Measurements from ENCODE around the gene HEY2.
"Not testable (repeated sequence)": the region's sequence is repeated elsewhere in the genome, so short reads cannot be mapped to it uniquely, and the experiment has no call there.

HEY2 gene

GRCh38 chr6:125765944-125766343, 16.5 kb downstream of the HEY2 start:
- no peak overlapping the region for H3K4me3 ChIP-seq (replicated peaks in 1 of 2; ENCODE audit: low read depth in 2 of 2, low read length in 2 of 2)
- no peak for DNase-seq (ENCODE audit: low read depth in 2 of 2)
- no peak for TF ChIP-seq CTCF (IDR thresholded peaks at IDR 0.05; ENCODE audit: low read depth, low read length)

- no peak for DNase-seq (ENCODE audit: low read depth in 2 of 2)
- H3K4me3 ChIP-seq (replicated peaks in 1 of 2; ENCODE audit: low read depth in 2 of 2, low read length in 2 of 2), result no peak overlapping the region
- no peak for TF ChIP-seq CTCF (IDR thresholded peaks at IDR 0.05; ENCODE audit: low read depth, low read length)
Observed at GRCh38 chr6:125766641-125767040, 17.2 kb downstream of the HEY2 start.

- no peak for TF ChIP-seq CTCF (IDR thresholded peaks at IDR 0.05; ENCODE audit: low read depth, low read length)
- DNase-seq (ENCODE audit: low read depth in 2 of 2), result no peak
- H3K4me3 ChIP-seq (replicated peaks in 1 of 2; ENCODE audit: low read depth in 2 of 2, low read length in 2 of 2), result no peak overlapping the region
Observed at GRCh38 chr6:125769147-125769783, 19.8 kb downstream of the HEY2 start.

- H3K4me3 ChIP-seq (replicated peaks in 1 of 2; ENCODE audit: low read depth in 2 of 2, low read length in 2 of 2), result no peak overlapping the region
- TF ChIP-seq CTCF (IDR thresholded peaks at IDR 0.05; ENCODE audit: low read depth, low read length), result no peak
- peak in 1 of 2 donors; percentile 71 for DNase-seq (ENCODE audit: low read depth in 2 of 2)
Observed at GRCh38 chr6:125773387-125774341, 24.2 kb downstream of the HEY2 start.

- not testable (repeated sequence) for H3K4me3 ChIP-seq (replicated peaks in 1 of 2; ENCODE audit: low read depth in 2 of 2, low read length in 2 of 2); DNase-seq (ENCODE audit: low read depth in 2 of 2)
Observed at GRCh38 chr6:125776107-125776826, 26.8 kb downstream of the HEY2 start.

GRCh38 chr6:125779924-125780539, 30.6 kb downstream of the HEY2 start:
- DNase-seq (ENCODE audit: low read depth in 2 of 2), result peak; percentile 94 to 97
- H3K4me3 ChIP-seq (replicated peaks in 1 of 2; ENCODE audit: low read depth in 2 of 2, low read length in 2 of 2), result peak overlapping the region; percentile 67
- TF ChIP-seq CTCF (IDR thresholded peaks at IDR 0.05; ENCODE audit: low read depth, low read length), result peak; percentile 30

All from cardiac fibroblast (primary cell).